Tibial nerve (tissue), 3 donors: Measurements from ENCODE around the gene GDI1.

Experiments used
- POLR2A ChIP-seq, 2 donors: fragments of 450-650 bp; IDR thresholded peaks; one replicate each; pipeline ENCODE4 v1.6.1; 2017; ENCODE audit warnings: antibody characterized with exemption in 2 of 2, mild to moderate bottlenecking in 2 of 2, moderate library complexity in 2 of 2
- TF ChIP-seq, protein P1 (sequence below), 5 experiments: fragments of 200-600 bp in 3 of 5; fragments of 450-650 bp in 2 of 5; sonication (generic) in 3 of 5; IDR thresholded peaks; one replicate each; pipeline ENCODE4 v1.5.1; 2016 to 2019; ENCODE audit warnings: antibody characterized with exemption in 5 of 5, mild to moderate bottlenecking in 3 of 5, moderate library complexity in 2 of 5

DNA sequence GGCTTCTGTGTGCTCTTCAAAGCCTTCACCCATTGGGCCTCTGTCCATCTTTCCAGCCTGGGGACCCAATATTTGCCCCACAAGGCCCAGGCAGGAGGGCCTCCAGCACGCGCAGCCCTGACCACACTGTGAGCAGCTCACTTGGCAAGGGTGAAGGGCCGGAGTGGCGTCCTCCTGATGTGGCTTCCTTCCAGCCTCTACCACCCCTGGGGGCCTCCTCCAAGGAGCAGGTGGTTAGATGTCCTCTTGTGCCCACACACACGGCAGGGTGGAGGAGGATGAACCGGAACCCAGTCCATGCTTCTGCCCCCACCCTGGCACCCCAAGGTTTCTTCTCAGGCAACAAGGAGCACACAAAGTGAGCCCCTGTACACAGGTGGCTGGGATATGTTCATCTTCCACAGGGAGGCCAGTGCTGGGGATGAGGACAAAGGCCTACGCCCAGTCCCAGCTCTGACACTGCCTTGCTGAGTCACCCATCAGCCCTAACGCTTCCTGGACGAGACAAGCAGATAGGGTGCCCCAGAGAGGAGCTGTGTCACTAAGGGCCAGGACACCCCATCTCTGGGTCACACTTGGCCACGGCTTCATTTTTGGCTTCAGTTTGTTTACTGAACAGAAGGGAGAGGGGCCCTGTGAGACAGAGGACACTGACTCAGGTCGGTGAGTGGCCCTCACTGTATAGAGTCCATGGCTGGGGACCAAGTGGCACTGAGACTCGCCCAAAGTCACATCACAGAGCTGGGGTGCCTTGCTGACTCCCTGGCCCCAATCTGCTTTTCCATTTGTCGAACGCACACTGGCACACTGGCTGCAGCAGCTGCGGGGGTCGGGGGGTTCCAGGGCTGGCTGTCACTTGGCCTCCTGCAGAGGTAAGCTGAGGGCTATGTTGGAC is 47.5 kb downstream of the GDI1 start:
- TF ChIP-seq, protein P1, sequence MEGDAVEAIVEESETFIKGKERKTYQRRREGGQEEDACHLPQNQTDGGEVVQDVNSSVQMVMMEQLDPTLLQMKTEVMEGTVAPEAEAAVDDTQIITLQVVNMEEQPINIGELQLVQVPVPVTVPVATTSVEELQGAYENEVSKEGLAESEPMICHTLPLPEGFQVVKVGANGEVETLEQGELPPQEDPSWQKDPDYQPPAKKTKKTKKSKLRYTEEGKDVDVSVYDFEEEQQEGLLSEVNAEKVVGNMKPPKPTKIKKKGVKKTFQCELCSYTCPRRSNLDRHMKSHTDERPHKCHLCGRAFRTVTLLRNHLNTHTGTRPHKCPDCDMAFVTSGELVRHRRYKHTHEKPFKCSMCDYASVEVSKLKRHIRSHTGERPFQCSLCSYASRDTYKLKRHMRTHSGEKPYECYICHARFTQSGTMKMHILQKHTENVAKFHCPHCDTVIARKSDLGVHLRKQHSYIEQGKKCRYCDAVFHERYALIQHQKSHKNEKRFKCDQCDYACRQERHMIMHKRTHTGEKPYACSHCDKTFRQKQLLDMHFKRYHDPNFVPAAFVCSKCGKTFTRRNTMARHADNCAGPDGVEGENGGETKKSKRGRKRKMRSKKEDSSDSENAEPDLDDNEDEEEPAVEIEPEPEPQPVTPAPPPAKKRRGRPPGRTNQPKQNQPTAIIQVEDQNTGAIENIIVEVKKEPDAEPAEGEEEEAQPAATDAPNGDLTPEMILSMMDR (IDR thresholded peaks at IDR 0.05) = no peak
- TF ChIP-seq POLR2A (IDR thresholded peaks at IDR 0.05) = no peak
